Mesodermal cell (in vitro differentiated cells): ENCODE measurements around the gene RNU6-7.
A peak's percentile ranks its signal among the peaks of the same experiment; 100 is the strongest.

ENCODE experiments used
- H3K27ac ChIP-seq: 2 replicates; pipeline ENCODE4 v1.7.0; 2013; ENCODE audit warnings: mild to moderate bottlenecking, low read depth, low read length, moderate library complexity; ENCODE audit not compliant: severe bottlenecking
- H3K36me3 ChIP-seq: 2 replicates; pipeline ENCODE4 v1.7.1; 2013; ENCODE audit warnings: mild to moderate bottlenecking, low read length, moderate library complexity; ENCODE audit not compliant: control insufficient read depth, insufficient read depth
- H3K4me1 ChIP-seq: one replicate; pipeline ENCODE4 v1.7.1; 2013; ENCODE audit warnings: mild to moderate bottlenecking, low read length; ENCODE audit not compliant: insufficient read depth, control insufficient read depth, poor library complexity, severe bottlenecking
- H3K4me3 ChIP-seq: 2 replicates; pipeline ENCODE4 v1.7.0; 2013; ENCODE audit warnings: low read length, control low read depth, mild to moderate bottlenecking; ENCODE audit not compliant: insufficient read depth, poor library complexity, severe bottlenecking; ENCODE audit errors: extremely low read depth
- H3K9me3 ChIP-seq: 2 replicates; pipeline ENCODE4 v1.7.1; 2013; ENCODE audit warnings: mild to moderate bottlenecking, low read length, moderate library complexity; ENCODE audit not compliant: control insufficient read depth
- WGBS, 2 experiments: methylation state at CpG; one replicate each; pipeline ENCODE4 v1.1.5; 2013; ENCODE audit warnings: missing lambda C conversion rate in 2 of 2; ENCODE audit not compliant: insufficient coverage in 2 of 2; 5-methylcytosine and 5-hydroxymethylcytosine counted together

Gene RNU6-7

DNA sequence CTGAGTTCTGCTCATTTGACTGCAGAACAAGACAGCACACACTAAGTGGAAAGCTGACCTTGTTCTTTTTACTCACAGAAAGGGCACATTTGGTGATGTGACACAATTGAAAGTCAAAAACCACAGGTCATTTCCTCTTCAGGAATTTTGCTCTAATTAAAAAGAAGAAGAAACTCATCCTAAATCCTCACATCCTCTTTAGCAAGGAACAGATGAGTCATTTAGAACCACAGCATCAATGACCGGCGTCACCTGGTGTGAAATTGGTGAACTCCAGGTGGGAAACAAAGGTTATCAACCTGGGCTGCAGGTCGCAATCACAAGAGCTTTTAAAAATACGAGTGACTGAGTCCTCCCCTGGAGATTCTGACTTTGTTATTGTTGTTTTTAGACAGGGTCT lies 4.1 kb downstream of the RNU6-7 start:
- Histone ChIP-seq H3K36me3 (no peaks in the 10 kb centered on the region), H3K27ac (no peak overlapping the region), H3K4me1 (no peaks in the 10 kb centered on the region), H3K4me3 (no peak overlapping the region), H3K9me3 (no peaks in the 10 kb centered on the region)
- WGBS, 2 experiments = 58 to 78% methylated on average over 4 of the region's 4 CpGs

DNA sequence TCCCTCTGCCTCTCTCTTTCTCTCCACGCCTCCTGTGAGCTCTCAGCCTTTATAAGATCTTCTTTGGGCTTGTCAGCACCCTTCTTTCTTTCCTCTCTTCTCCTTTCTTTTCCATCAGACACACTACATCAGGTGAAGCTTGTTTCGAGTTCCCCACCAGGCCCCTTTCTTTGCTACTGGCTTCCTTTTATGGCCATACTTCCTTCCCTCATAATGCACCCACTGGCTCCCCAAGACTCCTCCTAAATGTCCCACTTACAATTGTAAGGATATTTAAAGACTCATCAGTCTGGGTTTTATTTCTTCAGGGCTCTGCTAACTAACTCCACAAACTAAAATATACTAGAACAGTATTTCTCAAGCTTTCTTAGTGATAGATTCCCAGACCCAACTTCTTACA lies 4.7 kb downstream of the RNU6-7 start:
- WGBS, 2 experiments = 90 to 91% methylated on average over 2 of the region's 2 CpGs
- no peaks in the 10 kb centered on the region for H3K36me3 ChIP-seq
- no peaks in the 10 kb centered on the region for H3K4me1 ChIP-seq
- H3K4me3 ChIP-seq = no peak overlapping the region
- H3K27ac ChIP-seq = no peak overlapping the region
- H3K9me3 ChIP-seq = no peaks in the 10 kb centered on the region

DNA sequence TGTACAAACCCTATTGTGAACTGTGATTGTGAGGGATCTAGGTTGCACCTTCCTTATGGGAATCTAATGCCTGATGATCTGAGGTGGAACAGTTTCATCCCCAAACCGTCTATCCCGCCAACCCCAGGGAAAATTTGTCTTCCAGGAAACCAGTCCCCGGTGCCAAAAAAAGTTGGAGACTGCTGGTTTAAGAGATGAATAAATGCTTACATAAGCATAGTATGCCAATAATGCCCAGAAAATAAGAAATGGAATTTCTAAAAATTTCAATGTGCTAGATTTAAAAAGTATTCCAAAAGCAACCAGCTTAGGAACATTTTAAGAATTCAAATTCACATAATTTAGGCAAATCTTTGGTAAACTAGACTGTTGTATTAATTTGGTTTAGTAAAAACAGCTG lies 6.6 kb downstream of the RNU6-7 start:
- Histone ChIP-seq H3K4me3 (no peak overlapping the region), H3K27ac (no peak overlapping the region), H3K4me1 (no peaks in the 10 kb centered on the region), H3K36me3 (no peaks in the 10 kb centered on the region), H3K9me3 (no peaks in the 10 kb centered on the region)
- 100% methylated on average over 1 of the region's 3 CpGs; no CpG with 5 or more reads in 1 of the 2 experiments for WGBS, 2 experiments

DNA sequence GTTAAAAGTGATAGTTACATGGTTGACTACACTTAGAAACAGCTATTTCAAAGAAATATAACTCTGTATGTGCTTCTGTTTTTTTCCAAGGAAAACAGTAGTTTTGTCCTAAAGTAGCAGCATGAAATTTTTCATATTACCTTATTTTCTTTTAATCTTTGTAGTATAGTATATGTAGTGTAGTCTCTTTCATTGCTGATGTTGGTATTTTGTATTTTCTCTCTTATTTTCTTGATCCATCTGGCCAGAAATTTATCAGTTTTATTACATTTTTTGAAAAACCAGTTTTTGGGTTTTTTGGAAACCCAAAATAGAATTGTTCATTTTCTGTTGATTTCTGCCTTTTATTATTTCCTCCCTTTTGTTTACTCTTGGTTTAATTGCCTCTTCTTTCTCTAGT lies 7.6 kb downstream of the RNU6-7 start:
- no peak overlapping the region for H3K4me3 ChIP-seq
- no peak overlapping the region for H3K27ac ChIP-seq
- no peaks in the 10 kb centered on the region for H3K36me3 ChIP-seq
- no peaks in the 10 kb centered on the region for H3K4me1 ChIP-seq
- H3K9me3 ChIP-seq = no peaks in the 10 kb centered on the region

DNA sequence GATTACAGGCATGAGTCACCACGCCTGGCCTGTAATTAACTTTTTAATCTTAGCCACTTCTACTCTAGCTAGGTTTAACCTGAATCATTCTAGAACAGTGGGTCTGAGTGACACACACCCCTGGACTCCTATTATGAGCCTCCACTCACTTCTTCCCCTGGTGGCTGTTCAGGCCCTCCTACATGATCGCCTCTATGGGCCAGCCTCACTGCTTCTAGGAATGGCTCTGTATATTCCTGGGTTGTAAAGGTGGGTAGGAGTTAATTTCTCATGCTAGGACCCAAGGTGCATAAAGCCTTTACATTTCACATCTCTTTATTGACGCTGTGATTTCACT lies 9.2 kb downstream of the RNU6-7 start:
- Histone ChIP-seq H3K4me3 (no peak overlapping the region), H3K27ac (no peak overlapping the region), H3K36me3 (no peaks in the 10 kb centered on the region), H3K9me3 (no peaks in the 10 kb centered on the region), H3K4me1 (no peaks in the 10 kb centered on the region)
- 90 to 100% methylated on average over 1 of the region's 3 CpGs for WGBS, 2 experiments

DNA sequence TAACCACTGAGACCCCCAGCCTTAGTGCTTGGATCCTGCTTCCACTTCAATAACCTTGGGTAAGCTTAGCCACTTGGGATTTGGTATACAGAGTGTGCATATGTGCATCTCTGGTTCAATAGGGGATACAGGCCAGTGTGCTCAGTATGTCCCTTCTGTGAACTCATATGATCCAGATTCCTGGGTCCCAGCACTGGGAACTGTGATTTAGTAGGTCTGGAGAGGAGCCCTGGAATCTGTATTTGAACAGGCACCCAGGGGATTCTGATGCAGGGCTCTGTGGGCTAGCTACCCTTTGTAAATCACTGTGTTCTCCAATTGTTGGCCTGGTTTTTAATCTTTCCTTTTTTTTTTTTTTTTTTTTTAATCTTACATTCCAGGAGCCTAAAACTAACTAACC lies 11.0 kb downstream of the RNU6-7 start:
- Histone ChIP-seq H3K9me3 (no peaks in the 10 kb centered on the region), H3K36me3 (no peaks in the 10 kb centered on the region), H3K4me3 (no peak overlapping the region), H3K4me1 (no peaks in the 10 kb centered on the region), H3K27ac (no peak overlapping the region)

DNA sequence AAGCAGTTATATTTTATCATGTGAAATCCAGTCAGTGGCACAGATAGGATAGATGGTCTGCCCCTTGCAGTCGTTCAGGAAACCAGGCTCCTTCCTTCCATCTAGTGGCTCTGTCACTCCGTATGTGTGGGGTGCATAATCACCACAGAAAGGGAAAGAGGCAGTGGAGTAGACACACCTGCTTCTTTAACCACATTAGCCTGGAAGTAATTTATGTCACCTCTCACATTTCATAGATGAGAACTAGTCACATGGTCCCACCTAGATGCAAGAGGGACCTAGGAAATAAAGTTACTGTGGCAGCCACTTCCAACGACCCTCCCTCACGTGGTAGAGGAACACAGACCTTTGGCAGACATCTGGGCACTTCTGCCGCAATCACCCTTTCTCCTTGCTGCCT lies 15.5 kb downstream of the RNU6-7 start:
- H3K4me3 ChIP-seq = no peak overlapping the region
- WGBS, 2 experiments = 77 to 86% methylated on average over 3 of the region's 5 CpGs
- no peak overlapping the region for H3K27ac ChIP-seq
- H3K4me1 ChIP-seq = no peaks in the 10 kb centered on the region
- no peaks in the 10 kb centered on the region for H3K36me3 ChIP-seq
- H3K9me3 ChIP-seq = no peaks in the 10 kb centered on the region

DNA sequence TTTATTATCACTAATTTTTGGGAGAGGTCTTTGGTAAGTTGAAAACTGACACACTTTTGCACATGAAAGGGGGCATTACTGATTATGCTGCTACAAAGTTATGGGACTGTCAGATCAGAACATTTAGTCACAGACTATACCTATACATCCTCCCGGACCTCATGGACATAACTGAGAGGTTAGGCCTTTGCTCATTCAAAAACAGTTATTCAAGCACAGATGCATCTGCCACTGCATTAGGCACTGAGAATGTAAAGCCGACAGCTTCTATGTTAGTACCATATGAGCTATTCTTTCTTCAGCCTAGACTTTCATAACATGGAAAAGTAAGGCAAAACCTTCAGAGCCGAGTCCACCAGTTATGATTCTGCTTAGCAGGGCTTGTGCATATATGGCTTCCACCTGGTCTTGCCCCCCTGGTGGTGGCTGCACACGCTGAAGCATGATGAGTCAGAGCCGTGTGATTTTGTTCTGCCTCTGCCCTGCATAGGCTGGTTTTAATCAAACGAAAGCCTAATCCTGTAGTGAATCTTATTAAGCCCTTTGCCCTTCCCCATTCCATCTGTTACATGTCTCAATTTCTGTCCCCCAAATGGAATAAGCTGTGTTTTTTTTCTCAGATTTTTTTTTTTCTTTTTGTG lies 23.0 kb downstream of the RNU6-7 start:
- H3K36me3 ChIP-seq = no peaks in the 10 kb centered on the region
- WGBS, 2 experiments = 72 to 84% methylated on average over 4 to 6 of the region's 6 CpGs
- H3K27ac ChIP-seq = peak overlapping the region; percentile 3
- H3K4me1 ChIP-seq = no peaks in the 10 kb centered on the region
- H3K9me3 ChIP-seq = no peaks in the 10 kb centered on the region
- no peak overlapping the region for H3K4me3 ChIP-seq

DNA sequence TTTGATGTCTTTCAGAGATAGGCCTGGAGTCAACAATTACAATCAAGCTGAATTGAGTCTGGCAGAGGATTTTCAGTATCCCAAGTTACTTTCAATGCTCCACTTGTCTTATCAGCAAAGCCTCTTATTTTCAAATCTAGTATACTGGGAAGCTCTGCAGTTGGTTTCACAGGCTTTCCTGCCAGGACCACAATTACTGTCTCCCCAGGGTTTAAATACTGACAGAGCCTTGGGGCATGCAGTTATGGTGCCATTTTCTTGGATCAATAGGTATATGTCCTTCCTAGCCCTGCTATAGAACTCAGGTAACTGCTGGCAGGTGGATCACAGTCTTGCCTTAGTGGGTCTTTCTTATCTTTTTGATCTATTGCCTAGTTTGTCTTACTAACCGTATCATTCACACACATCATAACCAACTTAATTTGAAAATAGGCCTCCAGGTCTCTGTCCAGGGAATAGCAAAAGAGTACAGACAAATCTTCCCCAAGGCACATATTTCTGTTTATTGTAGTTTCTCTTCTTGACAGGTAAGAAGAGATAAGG lies 23.6 kb downstream of the RNU6-7 start:
- WGBS, 2 experiments = 78 to 100% methylated on average over 1 of the region's 1 CpG
- Histone ChIP-seq H3K9me3 (no peaks in the 10 kb centered on the region), H3K4me1 (peaks cover 2% of the 10 kb centered on the region), H3K4me3 (no peak overlapping the region), H3K27ac (peak overlapping the region; percentile 3), H3K36me3 (no peaks in the 10 kb centered on the region)

DNA sequence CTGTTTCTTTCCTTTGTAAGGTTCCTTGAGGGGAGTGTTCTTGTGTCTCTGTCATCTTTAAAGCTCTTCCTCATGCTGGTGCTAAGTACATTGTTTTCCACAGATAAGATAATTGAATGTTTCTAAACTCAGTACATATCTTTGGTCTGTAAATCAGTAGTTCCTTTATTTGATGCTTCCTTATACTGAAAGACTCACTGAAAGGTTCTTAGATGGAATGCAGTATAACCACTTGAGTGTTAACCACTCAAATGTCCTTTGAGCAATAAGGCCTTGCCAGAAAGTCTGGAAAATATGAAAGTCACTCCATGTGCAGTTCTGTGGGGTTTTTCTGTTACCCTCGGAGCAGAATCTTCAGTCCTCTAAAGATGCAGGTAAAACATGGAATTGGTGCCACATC lies 24.2 kb downstream of the RNU6-7 start:
- 100% methylated on average over 1 of the region's 1 CpG; no CpG with 5 or more reads in 1 of the 2 experiments for WGBS, 2 experiments
- Histone ChIP-seq H3K36me3 (no peaks in the 10 kb centered on the region), H3K9me3 (no peaks in the 10 kb centered on the region), H3K4me3 (no peak overlapping the region), H3K27ac (no peak overlapping the region), H3K4me1 (peaks cover 8% of the 10 kb centered on the region)

DNA sequence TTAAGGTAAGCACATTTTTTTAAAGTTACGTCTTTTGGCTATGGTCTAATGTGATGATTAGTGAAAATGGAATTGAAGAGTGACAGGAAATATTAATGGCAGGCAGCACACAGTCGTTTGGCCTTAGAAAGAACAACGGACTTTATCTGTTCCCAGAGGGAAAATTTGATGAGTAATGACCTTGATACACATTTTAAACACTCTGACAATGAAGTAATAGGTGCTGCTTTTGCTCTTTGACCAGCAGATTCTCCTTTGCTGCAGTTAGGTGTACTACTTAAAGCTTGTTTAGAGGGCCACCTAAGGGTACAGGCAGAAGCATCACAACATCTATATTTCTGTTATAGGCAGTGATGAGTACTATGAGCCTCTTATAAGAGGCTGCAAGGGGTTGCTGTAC lies 28.3 kb downstream of the RNU6-7 start:
- no peaks in the 10 kb centered on the region for H3K9me3 ChIP-seq
- H3K36me3 ChIP-seq = no peaks in the 10 kb centered on the region
- WGBS, 2 experiments = 62 to 80% methylated on average over 1 to 2 of the region's 3 CpGs
- no peak overlapping the region for H3K4me3 ChIP-seq
- peaks cover 10% of the 10 kb centered on the region for H3K4me1 ChIP-seq
- no peak overlapping the region for H3K27ac ChIP-seq
